ENCODE data around the gene JAG2. TPM values are rescaled to one million over a fixed set of nuclear protein-coding genes. Genes with fewer than 3 reads are reported as not detected.
A peak's percentile ranks its signal among the peaks of the same experiment; 100 is the strongest.

Gene JAG2
- total and polyA plus RNA-seq, 2 of the 13 experiments (the other 11 are each of a cell fraction or from before 2014, with no cell fraction given) = 0.04 to 0.16 TPM

GRCh38 chr14:105155681-105156413, 12.7 kb downstream of the JAG2 start (continued):
- no peak for TF ChIP-seq TFAP4 (IDR thresholded peaks at IDR 0.05; ENCODE audit: borderline replicate concordance, low read depth)
- TF ChIP-seq TCF7L2 (IDR thresholded peaks at IDR 0.05; ENCODE audit: low read depth, low read length) = no peak
- TF ChIP-seq HOXA9 (CRISPR knock-in tag; IDR thresholded peaks at IDR 0.05; ENCODE audit: borderline replicate concordance) = no peak
- TF ChIP-seq PCBP1 (IDR thresholded peaks at IDR 0.05; ENCODE audit: borderline replicate concordance, low read depth, low read length) = no peak
- TF ChIP-seq NR2F6 (IDR thresholded peaks at IDR 0.05) = no peak
- 0 out of 2 replicates have a peak, but pooled peaks have one; percentile 6 for TF ChIP-seq NR2F6 (CRISPR knock-in tag; IDR thresholded peaks at IDR 0.05)
- no peak for TF ChIP-seq ZNF772 (CRISPR knock-in tag; IDR thresholded peaks at IDR 0.05)
- TF ChIP-seq ZBTB37 (CRISPR knock-in tag; IDR thresholded peaks at IDR 0.05) = no peak
- TF ChIP-seq FOXM1 (CRISPR knock-in tag; IDR thresholded peaks at IDR 0.05) = no peak
- no peak for TF ChIP-seq SOX6 (IDR thresholded peaks at IDR 0.05)
- TF ChIP-seq SOX6 (CRISPR knock-in tag; IDR thresholded peaks at IDR 0.05) = no peak
- no peak for TF ChIP-seq ZNF569 (CRISPR knock-in tag; IDR thresholded peaks at IDR 0.05; ENCODE audit: borderline replicate concordance)
- no peak for TF ChIP-seq ZNF30 (CRISPR knock-in tag; IDR thresholded peaks at IDR 0.05)
- peak; percentile 51 for TF ChIP-seq ZNF777 (CRISPR knock-in tag; IDR thresholded peaks at IDR 0.05)
- no peak for TF ChIP-seq HMGXB3 (CRISPR knock-in tag; IDR thresholded peaks at IDR 0.05; ENCODE audit: borderline replicate concordance)
- TF ChIP-seq PHB2 (IDR thresholded peaks at IDR 0.05; ENCODE audit: partially characterized antibody) = no peak
- no peak for TF ChIP-seq NR2F1 (CRISPR knock-in tag; IDR thresholded peaks at IDR 0.05)
- no peak for TF ChIP-seq KAT7 (CRISPR knock-in tag; IDR thresholded peaks at IDR 0.05; ENCODE audit: borderline replicate concordance)
- no peak for TF ChIP-seq HMG20A (CRISPR knock-in tag; IDR thresholded peaks at IDR 0.05; ENCODE audit: borderline replicate concordance)
- TF ChIP-seq ZNF281 (CRISPR knock-in tag; IDR thresholded peaks at IDR 0.05; ENCODE audit: borderline replicate concordance) = no peak
